ENCODE data around the gene ZNF678. TPM values are rescaled to one million over a fixed set of nuclear protein-coding genes. Genes with fewer than 3 reads are reported as not detected.

ZNF678 gene
- total and polyA plus RNA-seq, 2 of the 8 experiments (the other 6 are each of a cell fraction or from before 2014, with no cell fraction given): 6.9 to 28.3 TPM

- Histone ChIP-seq H2BK120ac (replicated peaks; ENCODE audit: low read depth, low read length) (no peak overlapping the region), H3K4me2 (ENCODE audit: insufficient read depth in 1 of 2, low read depth in 2 of 2, low read length in 2 of 2) (peak overlapping the region; percentile 66 to 91), H4K91ac (replicated peaks; ENCODE audit: insufficient read length, low read length) (peak overlapping the region; percentile 30), H4K20me1 (replicated peaks in 1 of 2; ENCODE audit: control insufficient read depth in 1 of 2, insufficient read depth in 2 of 2, low read length in 2 of 2) (no peaks in the 10 kb centered on the region), H3K9ac (replicated peaks in 1 of 4; ENCODE audit: extremely low read depth in 1 of 4, low read depth in 3 of 4, low read length in 3 of 4) (no peak overlapping the region; a peak in 1 of 7 replicates), H4K5ac (ENCODE audit: insufficient read length, low read depth, low read length) (no peak overlapping the region), H3K79me1 (ENCODE audit: low read depth, low read length) (no peaks in the 10 kb centered on the region), H2BK15ac (ENCODE audit: low read length) (no peak overlapping the region), H2BK20ac (ENCODE audit: low read length) (no peak overlapping the region), H3K79me2 (ENCODE audit: control insufficient read depth in 1 of 2, insufficient read depth in 2 of 2, low read length in 2 of 2) (no peaks in the 10 kb centered on the region), H3K4me1 (replicated peaks in 1 of 4; ENCODE audit: control insufficient read depth in 3 of 4, insufficient read depth in 4 of 4, low read length in 3 of 4) (peaks cover 0 to 6% (median 0%) of the 10 kb centered on the region in 4 experiments; a peak in 2 of 7 replicates), H3K9me3 (ENCODE audit: insufficient read depth in 2 of 2, low read depth in 1 of 2, low read length in 1 of 2) (peaks cover 0 to 3% of the 10 kb centered on the region in 2 experiments; a peak in 1 of 4 replicates), H3K23ac (ENCODE audit: insufficient read length) (no peak overlapping the region), H3K14ac (ENCODE audit: insufficient read length) (no peak overlapping the region), H3K18ac (ENCODE audit: extremely low read depth, low read length) (0 out of 2 replicates have a peak overlapping the region, but pooled peaks have one; percentile 83), H3K56ac (replicated peaks; ENCODE audit: insufficient read length, low read depth, low read length) (no peak overlapping the region), H3K4me3 (ENCODE audit: extremely low read depth in 1 of 4, insufficient read depth in 2 of 4, low read depth in 3 of 4, low read length in 4 of 4) (peak overlapping the region; percentile 58 to 67 (median 62)), H2AK5ac (ENCODE audit: low read depth, low read length) (no peak overlapping the region), H3K36me3 (ENCODE audit: control insufficient read depth in 2 of 4, insufficient read depth in 4 of 4, low read length in 3 of 4) (no peaks in the 10 kb centered on the region), H4K8ac (ENCODE audit: extremely low read depth, insufficient read depth, low read length) (peak overlapping the region; percentile 73), H3K4ac (replicated peaks; ENCODE audit: insufficient read length, low read depth, low read length) (no peak overlapping the region), H2AFZ (ENCODE audit: low read length) (0 out of 2 replicates have a peak overlapping the region, but pooled peaks have one; percentile 34), H2BK12ac (ENCODE audit: low read depth, low read length) (no peak overlapping the region), H3K27ac (ENCODE audit: low read depth, low read length) (no peak overlapping the region), H3K23me2 (ENCODE audit: low read depth, low read length) (peaks cover 7% of the 10 kb centered on the region; the same call in 1 of the 2 replicates), H3K27me3 (replicated peaks in 1 of 4; ENCODE audit: control insufficient read depth in 3 of 4, extremely low read depth in 1 of 4, insufficient read depth in 3 of 4, low read length in 3 of 4) (peaks cover 3 to 14% (median 13%) of the 10 kb centered on the region in 4 experiments; a peak in 6 of 7 replicates), H2BK5ac (ENCODE audit: low read depth, low read length) (no peak overlapping the region)
- TF ChIP-seq SIN3A (conservative IDR thresholded peaks at IDR 0.05 in 1 of 2, IDR thresholded peaks at IDR 0.05 in 1 of 2; ENCODE audit: low read depth in 1 of 2, low read length in 2 of 2) (no peak), RAD21 (IDR thresholded peaks at IDR 0.05 in 1 of 2, conservative IDR thresholded peaks at IDR 0.05 in 1 of 2; ENCODE audit: low read depth in 2 of 2, low read length in 2 of 2) (peak in 1 of 2 experiments; percentile 13; a peak in 1 of 4 replicates), POU5F1 (IDR thresholded peaks at IDR 0.05; ENCODE audit: low read depth, low read length) (no peak)
- TF ChIP-seq, protein P1, sequence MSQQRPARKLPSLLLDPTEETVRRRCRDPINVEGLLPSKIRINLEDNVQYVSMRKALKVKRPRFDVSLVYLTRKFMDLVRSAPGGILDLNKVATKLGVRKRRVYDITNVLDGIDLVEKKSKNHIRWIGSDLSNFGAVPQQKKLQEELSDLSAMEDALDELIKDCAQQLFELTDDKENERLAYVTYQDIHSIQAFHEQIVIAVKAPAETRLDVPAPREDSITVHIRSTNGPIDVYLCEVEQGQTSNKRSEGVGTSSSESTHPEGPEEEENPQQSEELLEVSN (IDR thresholded peaks at IDR 0.05): peak; percentile 48; the same call in 1 of the 2 replicates
- ChIA-PET POLR2A (ENCODE audit: partially characterized antibody) (interaction anchor here (0.6 to 1.4 kb wide), 2 partner anchors 22 to 32 kb away, joined by 3 to 4 read pairs; partner anchors contain the start of gene ZNF678), CTCF (ENCODE audit: partially characterized antibody) (interaction anchor here (0.7 to 1.9 kb wide), 8 partner anchors 9 to 72 kb away, joined by 3 to 8 read pairs (median 4); partner anchors contain the start of gene ZNF678)
- 44% methylated on average over 19 of the region's 32 CpGs; no CpG with 5 or more reads in 1 of the 2 experiments for whole genome bisulfite sequencing, 2 experiments (ENCODE audit: extremely low coverage in 1 of 2, insufficient coverage in 1 of 2, insufficient read length in 1 of 2, insufficient replicate concordance in 2 of 2, low coverage in 1 of 2, low lambda C conversion rate in 2 of 2, missing lambda C conversion rate in 1 of 2)
- FAIRE-seq (no peak), DNase-seq (ENCODE audit: low read depth in 1 of 2, low spot score in 2 of 2) (no peak)
Measured at GRCh38 chr1:227541796-227542152, 21.6 kb upstream of the ZNF678 start.

Measured in H1 (cell line).